ENCODE measurements around the gene MRPL21.
A peak's percentile ranks its signal among the peaks of the same experiment; 100 is the strongest.

Gene MRPL21

DNA sequence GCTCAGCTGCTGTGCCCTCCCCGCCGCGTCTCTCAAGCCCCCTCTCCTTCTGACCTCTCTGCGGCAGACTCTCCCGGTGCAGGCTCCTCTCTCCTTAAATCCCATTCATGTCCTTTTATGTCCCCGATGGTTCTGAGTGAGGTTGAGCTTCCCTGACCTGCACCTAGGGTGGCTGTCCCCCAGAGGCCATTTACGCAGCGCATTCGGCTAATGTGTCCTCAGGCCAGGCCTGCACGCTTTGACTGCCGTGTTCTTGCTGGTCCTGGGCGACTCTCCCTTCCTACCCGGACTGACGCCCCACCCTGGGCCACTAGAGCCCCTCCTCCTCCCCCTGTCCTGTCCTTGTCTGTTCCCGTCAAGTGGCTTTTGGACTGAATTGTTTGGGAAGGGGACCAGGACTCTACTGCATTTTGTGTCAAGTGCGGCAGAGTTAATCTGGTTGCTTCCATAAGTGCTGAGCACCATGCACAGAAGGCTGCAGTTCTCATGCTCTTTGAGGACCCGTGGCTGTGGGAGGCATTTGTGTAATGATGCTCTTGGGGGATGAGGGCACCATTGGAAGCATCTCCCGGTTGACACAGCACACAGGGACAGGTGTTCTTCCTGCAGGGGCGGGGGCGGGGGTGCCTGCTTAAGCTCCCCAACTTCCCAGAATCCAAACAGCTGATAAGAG, 37.2 kb upstream of the MRPL21 start:
- Histone ChIP-seq H3K4me3 (ENCODE audit: low read length in 2 of 2) (peak overlapping the region in 1 of 2 donors; percentile 29), H3K36me3 (ENCODE audit: control insufficient read depth in 2 of 2, insufficient read depth in 2 of 2, low read length in 2 of 2) (peaks cover 32 to 34% of the 10 kb centered on the region in 2 donors), H3K27ac (ENCODE audit: low read length) (peak overlapping the region; percentile 99), H3K9ac (ENCODE audit: low read length in 2 of 2) (no peak overlapping the region), H3K27me3 (ENCODE audit: control insufficient read depth in 1 of 2, insufficient read depth in 2 of 2, low read length in 2 of 2) (no peaks in the 10 kb centered on the region), H3K9me3 (ENCODE audit: control insufficient read depth in 2 of 2, low read length in 2 of 2) (no peaks in the 10 kb centered on the region), H3K4me1 (ENCODE audit: control insufficient read depth, insufficient read depth, low read length) (peaks cover 80% of the 10 kb centered on the region)

DNA sequence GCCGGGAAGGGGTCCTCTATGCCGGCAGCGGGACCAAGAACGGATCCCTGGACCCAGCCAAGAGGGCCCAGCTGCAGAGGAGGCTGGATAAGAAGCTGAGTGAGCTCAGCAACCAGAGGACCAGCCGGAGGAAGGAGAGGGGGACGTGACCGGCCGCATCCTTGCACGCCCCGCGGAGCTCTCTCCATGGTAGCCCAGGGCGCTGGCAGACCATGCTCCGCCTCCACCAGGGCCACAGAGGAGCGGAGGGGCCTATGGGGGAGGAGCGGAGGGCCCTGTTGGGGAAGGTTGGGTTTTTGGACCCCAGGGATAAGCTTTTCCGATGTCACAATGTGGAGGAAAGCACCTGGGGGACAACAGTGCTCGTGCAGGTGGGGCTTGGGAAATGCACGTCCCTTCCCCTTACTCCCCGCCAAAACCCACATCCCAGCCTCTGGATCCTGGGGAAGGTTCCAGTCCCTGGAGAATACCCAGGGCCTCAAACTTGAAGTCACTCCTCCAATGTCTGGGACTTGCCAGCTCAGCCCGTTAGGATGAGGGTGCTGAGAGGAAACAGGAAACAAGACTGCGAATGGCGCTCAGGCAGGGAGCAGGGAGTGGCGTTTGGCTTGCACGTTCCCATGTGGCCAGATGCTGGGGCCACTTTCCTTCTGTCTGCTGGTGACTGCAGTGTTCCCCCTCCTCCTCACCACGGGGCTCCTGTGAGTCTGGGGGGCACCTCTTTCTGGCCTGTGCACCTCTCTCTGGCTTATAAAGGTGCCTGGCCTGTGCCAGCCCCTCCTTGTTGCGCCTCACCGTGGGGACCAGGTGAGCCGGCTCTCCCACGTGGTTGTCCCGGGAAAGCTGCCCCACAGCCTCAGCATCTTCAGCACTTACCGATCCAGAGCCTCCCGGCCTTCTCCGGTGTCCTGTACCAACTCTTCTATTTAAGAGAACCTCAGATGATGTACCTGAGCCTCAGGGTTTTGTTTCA, 36.2 kb upstream of the MRPL21 start:
- Histone ChIP-seq H3K4me1 (ENCODE audit: control insufficient read depth, insufficient read depth, low read length) (peaks cover 82% of the 10 kb centered on the region), H3K36me3 (ENCODE audit: control insufficient read depth in 2 of 2, insufficient read depth in 2 of 2, low read length in 2 of 2) (peaks cover 37 to 39% of the 10 kb centered on the region in 2 donors), H3K9me3 (ENCODE audit: control insufficient read depth in 2 of 2, low read length in 2 of 2) (no peaks in the 10 kb centered on the region), H3K27me3 (ENCODE audit: control insufficient read depth in 1 of 2, insufficient read depth in 2 of 2, low read length in 2 of 2) (no peaks in the 10 kb centered on the region), H3K4me3 (ENCODE audit: low read length in 2 of 2) (no peak overlapping the region), H3K9ac (ENCODE audit: low read length in 2 of 2) (no peak overlapping the region), H3K27ac (ENCODE audit: low read length) (peak overlapping the region; percentile 99)

DNA sequence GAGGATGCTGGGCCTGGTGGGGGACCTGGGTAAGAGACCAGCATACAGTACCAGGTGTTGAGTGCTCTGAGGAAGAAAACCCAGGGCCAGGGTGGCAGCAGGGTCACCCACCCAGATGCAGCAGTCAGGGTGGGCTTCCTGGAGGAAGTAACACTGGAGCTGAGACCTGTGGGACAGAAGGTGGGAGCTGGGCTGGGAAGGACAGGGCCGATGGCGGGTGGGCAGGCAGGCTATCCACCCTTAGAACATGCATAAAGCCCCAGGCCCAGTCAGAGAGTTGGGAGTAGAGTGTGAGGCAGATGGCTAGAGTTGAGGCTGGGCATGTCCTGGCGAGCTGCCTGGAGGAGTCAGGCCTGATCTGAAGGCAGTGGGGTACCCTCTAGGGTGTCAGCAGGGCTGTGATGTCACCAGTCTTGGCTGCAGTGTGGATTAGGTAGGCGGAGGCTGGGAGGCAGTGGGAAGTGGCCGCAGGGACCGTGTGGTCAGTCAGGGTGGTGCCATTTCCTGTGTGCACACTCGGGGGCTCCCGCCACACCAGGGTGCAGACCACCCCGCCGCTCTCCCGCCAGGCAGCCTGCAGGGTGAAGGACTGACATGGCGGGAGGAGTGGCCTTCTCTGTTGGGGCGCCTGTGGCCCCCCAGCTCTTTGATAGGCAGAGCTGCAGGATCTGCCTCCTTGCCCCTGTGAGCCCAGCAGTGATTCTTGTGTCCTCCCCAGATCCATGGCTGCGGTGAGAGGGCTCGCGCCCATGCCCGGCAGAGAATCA, 35.4 kb upstream of the MRPL21 start:
- Histone ChIP-seq H3K9me3 (ENCODE audit: control insufficient read depth in 2 of 2, low read length in 2 of 2) (no peaks in the 10 kb centered on the region), H3K4me3 (ENCODE audit: low read length in 2 of 2) (no peak overlapping the region), H3K27me3 (ENCODE audit: control insufficient read depth in 1 of 2, insufficient read depth in 2 of 2, low read length in 2 of 2) (no peaks in the 10 kb centered on the region), H3K4me1 (ENCODE audit: control insufficient read depth, insufficient read depth, low read length) (peaks cover 84% of the 10 kb centered on the region), H3K36me3 (ENCODE audit: control insufficient read depth in 2 of 2, insufficient read depth in 2 of 2, low read length in 2 of 2) (peaks cover 40 to 41% of the 10 kb centered on the region in 2 donors), H3K27ac (ENCODE audit: low read length) (peak overlapping the region; percentile 99), H3K9ac (ENCODE audit: low read length in 2 of 2) (peak overlapping the region in 1 of 2 donors; percentile 5)

DNA sequence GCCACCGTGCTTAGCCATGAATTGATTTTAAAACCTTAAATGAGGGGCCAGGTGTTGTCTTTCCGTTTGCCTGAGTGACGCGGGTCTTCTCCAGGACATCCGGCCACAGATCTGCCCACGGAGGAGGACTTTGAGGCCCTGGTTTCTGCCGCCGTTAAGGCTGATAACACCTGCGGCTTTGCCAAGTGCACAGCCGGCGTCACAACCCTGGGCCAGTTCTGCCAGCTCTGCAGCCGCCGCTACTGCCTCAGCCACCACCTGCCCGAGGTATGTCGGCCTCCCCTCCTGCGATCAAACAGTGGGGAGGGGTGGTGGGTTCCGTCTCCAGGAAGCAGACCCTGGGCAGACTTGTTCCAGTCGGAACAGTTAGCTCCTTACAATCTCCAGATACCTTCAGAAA, 34.5 kb upstream of the MRPL21 start:
- Histone ChIP-seq H3K4me1 (ENCODE audit: control insufficient read depth, insufficient read depth, low read length) (peaks cover 84% of the 10 kb centered on the region), H3K4me3 (ENCODE audit: low read length in 2 of 2) (peak overlapping the region in 1 of 2 donors; percentile 15), H3K36me3 (ENCODE audit: control insufficient read depth in 2 of 2, insufficient read depth in 2 of 2, low read length in 2 of 2) (peaks cover 44 to 45% of the 10 kb centered on the region in 2 donors), H3K27ac (ENCODE audit: low read length) (peak overlapping the region; percentile 99), H3K9me3 (ENCODE audit: control insufficient read depth in 2 of 2, low read length in 2 of 2) (no peaks in the 10 kb centered on the region), H3K9ac (ENCODE audit: low read length in 2 of 2) (peak overlapping the region in 1 of 2 donors; percentile 51), H3K27me3 (ENCODE audit: control insufficient read depth in 1 of 2, insufficient read depth in 2 of 2, low read length in 2 of 2) (no peaks in the 10 kb centered on the region)

DNA sequence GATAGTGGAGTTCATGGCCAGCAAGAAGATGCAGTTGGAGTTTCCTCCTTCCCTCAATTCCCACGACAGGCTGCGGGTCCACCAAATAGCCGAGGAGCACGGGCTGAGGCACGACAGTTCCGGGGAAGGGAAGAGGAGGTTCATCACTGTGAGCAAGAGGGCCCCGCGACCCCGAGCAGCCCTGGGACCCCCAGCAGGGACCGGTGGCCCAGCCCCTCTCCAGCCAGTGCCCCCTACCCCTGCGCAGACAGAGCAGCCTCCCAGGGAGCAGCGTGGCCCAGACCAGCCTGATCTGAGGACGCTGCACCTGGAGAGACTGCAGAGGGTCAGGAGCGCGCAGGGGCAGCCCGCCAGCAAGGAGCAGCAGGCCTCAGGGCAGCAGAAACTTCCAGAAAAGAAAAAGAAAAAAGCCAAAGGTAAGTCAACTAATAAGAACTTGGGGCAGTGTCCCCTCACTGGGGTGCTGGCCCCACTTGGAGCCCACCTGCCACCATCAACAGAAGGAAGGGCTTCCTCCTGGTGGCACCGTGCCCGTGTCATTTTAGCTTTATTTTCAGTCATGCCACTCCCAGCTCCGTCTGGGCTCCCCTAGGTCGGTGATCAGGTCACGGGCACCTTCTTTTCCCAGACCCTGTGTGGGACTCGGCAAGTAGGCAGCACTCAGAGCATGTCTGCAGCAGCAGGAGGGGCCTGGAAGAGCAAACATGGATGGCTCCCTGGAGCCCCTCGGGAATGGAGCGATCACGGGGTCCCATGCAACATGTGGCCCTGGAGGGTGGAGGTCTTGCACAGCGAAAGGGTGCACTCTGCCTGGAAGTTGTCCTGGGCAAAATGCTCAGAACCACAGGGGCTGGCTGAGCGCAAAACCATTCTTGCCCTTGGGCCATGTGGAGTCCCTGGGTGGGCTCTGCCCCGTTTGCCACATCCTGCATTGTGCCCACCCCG, 33.3 kb upstream of the MRPL21 start:
- Histone ChIP-seq H3K27me3 (ENCODE audit: control insufficient read depth in 1 of 2, insufficient read depth in 2 of 2, low read length in 2 of 2) (no peaks in the 10 kb centered on the region), H3K27ac (ENCODE audit: low read length) (peak overlapping the region; percentile 75), H3K4me1 (ENCODE audit: control insufficient read depth, insufficient read depth, low read length) (peaks cover 78% of the 10 kb centered on the region), H3K36me3 (ENCODE audit: control insufficient read depth in 2 of 2, insufficient read depth in 2 of 2, low read length in 2 of 2) (peaks cover 44 to 49% of the 10 kb centered on the region in 2 donors), H3K4me3 (ENCODE audit: low read length in 2 of 2) (no peak overlapping the region), H3K9ac (ENCODE audit: low read length in 2 of 2) (no peak overlapping the region), H3K9me3 (ENCODE audit: control insufficient read depth in 2 of 2, low read length in 2 of 2) (no peaks in the 10 kb centered on the region)

DNA sequence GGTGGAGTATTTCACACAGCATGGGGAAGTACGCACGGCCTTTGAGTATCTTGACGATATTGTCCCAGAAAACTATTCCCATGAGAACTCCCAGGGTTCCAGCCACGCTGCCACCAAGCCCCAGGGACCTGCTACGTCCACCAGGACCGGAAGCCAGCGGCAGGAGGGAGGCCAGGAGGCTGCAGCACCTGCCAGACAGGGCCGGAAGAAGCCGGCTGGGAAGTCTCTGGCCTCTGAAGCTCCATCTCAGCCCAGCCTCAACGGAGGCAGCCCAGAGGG, 32.7 kb upstream of the MRPL21 start:
- H3K9me3 ChIP-seq (ENCODE audit: control insufficient read depth in 2 of 2, low read length in 2 of 2), result no peaks in the 10 kb centered on the region
- peaks cover 44 to 56% of the 10 kb centered on the region in 2 donors for H3K36me3 ChIP-seq (ENCODE audit: control insufficient read depth in 2 of 2, insufficient read depth in 2 of 2, low read length in 2 of 2)
- peaks cover 72% of the 10 kb centered on the region for H3K4me1 ChIP-seq (ENCODE audit: control insufficient read depth, insufficient read depth, low read length)
- H3K27ac ChIP-seq (ENCODE audit: low read length), result peak overlapping the region; percentile 75
- no peak overlapping the region for H3K9ac ChIP-seq (ENCODE audit: low read length in 2 of 2)
- no peak overlapping the region for H3K4me3 ChIP-seq (ENCODE audit: low read length in 2 of 2)
- no peaks in the 10 kb centered on the region for H3K27me3 ChIP-seq (ENCODE audit: control insufficient read depth in 1 of 2, insufficient read depth in 2 of 2, low read length in 2 of 2)

DNA sequence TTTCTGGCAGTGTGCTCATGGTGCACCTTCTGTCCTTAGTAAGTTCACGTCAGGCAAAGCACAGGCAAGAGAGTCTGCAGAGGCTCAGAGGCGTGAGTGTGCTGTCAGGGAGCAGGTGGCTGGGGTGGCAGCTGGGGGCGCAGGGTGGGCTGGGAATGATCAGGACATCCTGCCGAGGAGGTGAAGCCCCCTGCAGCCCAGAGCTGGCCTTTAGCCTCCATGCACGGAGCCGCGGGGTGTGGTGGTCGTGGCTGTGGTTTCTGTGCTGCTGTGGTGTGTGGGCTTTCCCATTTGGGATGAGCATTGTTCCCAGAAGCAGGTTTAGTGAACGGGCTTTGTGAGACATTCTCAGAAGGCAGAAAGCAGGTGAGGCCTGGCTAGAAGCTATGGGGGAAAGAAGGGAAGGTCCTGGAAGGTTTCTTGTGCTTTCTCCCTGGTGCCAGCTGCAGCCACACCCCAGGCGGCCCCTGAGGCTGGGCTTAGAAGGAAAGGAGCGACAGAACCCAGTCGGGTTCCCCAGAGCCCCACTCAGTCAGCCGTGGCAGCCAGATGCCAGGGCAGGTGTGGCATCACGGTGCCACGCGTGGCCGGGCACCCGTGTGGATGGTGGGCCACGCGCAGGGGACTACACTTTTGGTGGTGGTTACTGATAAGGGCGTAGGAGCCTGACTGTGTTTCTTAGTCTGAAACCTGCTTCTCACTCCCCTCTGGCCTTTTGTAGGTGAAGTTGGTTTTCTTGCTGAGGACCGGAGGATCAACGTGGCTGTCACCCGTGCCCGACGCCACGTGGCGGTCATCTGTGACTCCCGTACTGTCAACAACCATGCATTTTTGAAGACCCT, 32.1 kb upstream of the MRPL21 start:
- H3K36me3 ChIP-seq (ENCODE audit: control insufficient read depth in 2 of 2, insufficient read depth in 2 of 2, low read length in 2 of 2), result peaks cover 48 to 61% of the 10 kb centered on the region in 2 donors
- H3K4me3 ChIP-seq (ENCODE audit: low read length in 2 of 2), result no peak overlapping the region
- H3K27me3 ChIP-seq (ENCODE audit: control insufficient read depth in 1 of 2, insufficient read depth in 2 of 2, low read length in 2 of 2), result no peaks in the 10 kb centered on the region
- H3K27ac ChIP-seq (ENCODE audit: low read length), result peak overlapping the region; percentile 75
- peaks cover 71% of the 10 kb centered on the region for H3K4me1 ChIP-seq (ENCODE audit: control insufficient read depth, insufficient read depth, low read length)
- no peak overlapping the region for H3K9ac ChIP-seq (ENCODE audit: low read length in 2 of 2)
- H3K9me3 ChIP-seq (ENCODE audit: control insufficient read depth in 2 of 2, low read length in 2 of 2), result no peaks in the 10 kb centered on the region

DNA sequence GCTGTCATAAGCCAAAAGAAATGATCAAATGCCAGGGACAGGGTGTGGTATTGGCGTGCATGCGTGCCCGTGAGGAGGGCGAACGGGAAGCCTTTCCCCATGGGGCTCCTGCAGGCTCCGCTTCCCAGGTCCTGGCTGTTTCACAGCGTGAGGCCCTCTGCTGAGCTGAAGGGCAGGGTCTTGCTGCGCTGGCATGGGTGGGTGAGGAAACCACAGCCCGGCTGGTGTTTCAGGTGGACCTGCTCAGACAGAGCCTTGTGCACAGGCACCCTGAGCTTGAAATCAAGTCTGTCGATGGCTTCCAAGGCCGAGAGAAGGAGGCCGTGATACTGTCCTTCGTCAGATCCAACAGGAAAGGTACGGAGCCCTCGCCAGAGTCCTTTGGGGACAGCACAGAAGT, 31.4 kb upstream of the MRPL21 start:
- no peak overlapping the region for H3K4me3 ChIP-seq (ENCODE audit: low read length in 2 of 2)
- peaks cover 53 to 67% of the 10 kb centered on the region in 2 donors for H3K36me3 ChIP-seq (ENCODE audit: control insufficient read depth in 2 of 2, insufficient read depth in 2 of 2, low read length in 2 of 2)
- H3K9me3 ChIP-seq (ENCODE audit: control insufficient read depth in 2 of 2, low read length in 2 of 2), result no peaks in the 10 kb centered on the region
- H3K4me1 ChIP-seq (ENCODE audit: control insufficient read depth, insufficient read depth, low read length), result peaks cover 66% of the 10 kb centered on the region
- H3K27me3 ChIP-seq (ENCODE audit: control insufficient read depth in 1 of 2, insufficient read depth in 2 of 2, low read length in 2 of 2), result no peaks in the 10 kb centered on the region
- H3K9ac ChIP-seq (ENCODE audit: low read length in 2 of 2), result peak overlapping the region in 1 of 2 donors; percentile 29
- peak overlapping the region; percentile 75 for H3K27ac ChIP-seq (ENCODE audit: low read length)

DNA sequence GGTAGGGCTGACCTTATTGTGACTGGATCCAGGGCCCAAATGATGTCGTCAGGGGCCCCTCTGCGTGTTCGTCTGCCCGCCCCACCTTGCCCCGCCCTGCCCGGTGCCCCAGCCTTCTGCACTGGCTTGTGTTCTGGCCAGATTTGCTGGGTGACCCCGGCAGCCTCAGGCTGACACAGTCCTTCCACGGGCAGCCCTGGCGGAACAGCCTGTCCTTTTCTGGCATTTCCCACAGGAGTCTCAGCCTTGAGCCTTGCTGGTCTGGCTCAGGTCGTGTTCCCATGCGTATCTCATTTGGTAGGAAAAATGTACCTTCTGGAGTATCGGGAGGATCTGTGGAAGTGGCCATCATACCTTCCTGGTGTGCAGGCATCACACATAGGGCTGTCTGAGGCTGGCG, 31.0 kb upstream of the MRPL21 start:
- Histone ChIP-seq H3K4me3 (ENCODE audit: low read length in 2 of 2) (no peak overlapping the region), H3K36me3 (ENCODE audit: control insufficient read depth in 2 of 2, insufficient read depth in 2 of 2, low read length in 2 of 2) (peaks cover 54 to 69% of the 10 kb centered on the region in 2 donors), H3K4me1 (ENCODE audit: control insufficient read depth, insufficient read depth, low read length) (peaks cover 64% of the 10 kb centered on the region), H3K27me3 (ENCODE audit: control insufficient read depth in 1 of 2, insufficient read depth in 2 of 2, low read length in 2 of 2) (no peaks in the 10 kb centered on the region), H3K9ac (ENCODE audit: low read length in 2 of 2) (no peak overlapping the region), H3K9me3 (ENCODE audit: control insufficient read depth in 2 of 2, low read length in 2 of 2) (no peaks in the 10 kb centered on the region), H3K27ac (ENCODE audit: low read length) (peak overlapping the region; percentile 75)
